ENCODE data around the gene TRPM4.
"Not testable (repeated sequence)": the region's sequence is repeated elsewhere in the genome, so short reads cannot be mapped to it uniquely, and the experiment has no call there.

TRPM4 gene

DNA sequence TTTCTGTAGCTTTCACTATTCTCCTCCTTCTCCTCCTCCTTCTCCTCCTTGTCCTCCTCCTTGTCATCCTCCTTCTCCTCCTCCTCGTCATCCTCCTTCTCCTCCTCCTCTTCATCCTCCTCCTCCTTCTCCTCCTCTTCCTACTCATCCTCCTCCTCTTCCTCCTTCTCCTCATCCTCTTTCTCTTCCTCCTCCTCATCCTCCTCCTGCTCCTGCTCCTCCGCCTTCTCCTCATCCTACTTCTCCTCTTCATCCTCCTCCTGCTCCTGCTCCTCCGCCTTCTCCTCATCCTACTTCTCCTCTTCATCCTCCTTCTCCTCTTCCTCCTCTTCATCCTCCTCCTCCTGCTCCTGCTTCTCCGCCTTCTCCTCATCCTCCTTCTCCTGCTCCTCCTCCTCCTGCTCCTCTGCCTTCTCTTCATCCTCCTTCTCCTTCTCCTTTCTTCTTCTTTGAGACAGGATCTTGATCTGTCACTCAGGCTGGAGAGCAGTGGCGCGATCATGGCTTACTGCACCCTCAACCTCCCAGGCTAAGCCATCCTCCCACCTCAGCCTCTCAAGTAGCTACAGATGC is 36.3 kb downstream of the TRPM4 start:
- no peak for DNase-seq

DNA sequence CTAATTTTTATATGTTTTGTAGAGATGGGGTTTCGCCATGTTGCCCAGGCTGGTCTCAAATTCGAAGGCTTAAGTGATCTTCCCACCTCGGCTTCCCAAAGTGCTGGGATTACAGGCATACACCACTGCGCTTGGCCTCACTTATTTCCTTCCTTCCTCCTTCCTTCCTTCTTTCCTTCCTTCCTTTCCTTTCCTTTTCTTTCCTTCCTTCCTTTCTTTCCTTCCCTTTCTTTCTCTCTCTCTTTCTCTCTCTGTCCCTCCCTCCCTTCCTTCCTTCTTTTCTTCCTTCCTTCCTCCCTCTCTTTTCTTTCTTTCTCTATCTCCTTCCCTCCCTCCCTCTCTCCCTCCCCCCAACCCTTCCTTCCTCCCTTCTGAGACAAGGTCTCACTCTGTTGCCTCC is 36.8 kb downstream of the TRPM4 start:
- DNase-seq, result no peak

DNA sequence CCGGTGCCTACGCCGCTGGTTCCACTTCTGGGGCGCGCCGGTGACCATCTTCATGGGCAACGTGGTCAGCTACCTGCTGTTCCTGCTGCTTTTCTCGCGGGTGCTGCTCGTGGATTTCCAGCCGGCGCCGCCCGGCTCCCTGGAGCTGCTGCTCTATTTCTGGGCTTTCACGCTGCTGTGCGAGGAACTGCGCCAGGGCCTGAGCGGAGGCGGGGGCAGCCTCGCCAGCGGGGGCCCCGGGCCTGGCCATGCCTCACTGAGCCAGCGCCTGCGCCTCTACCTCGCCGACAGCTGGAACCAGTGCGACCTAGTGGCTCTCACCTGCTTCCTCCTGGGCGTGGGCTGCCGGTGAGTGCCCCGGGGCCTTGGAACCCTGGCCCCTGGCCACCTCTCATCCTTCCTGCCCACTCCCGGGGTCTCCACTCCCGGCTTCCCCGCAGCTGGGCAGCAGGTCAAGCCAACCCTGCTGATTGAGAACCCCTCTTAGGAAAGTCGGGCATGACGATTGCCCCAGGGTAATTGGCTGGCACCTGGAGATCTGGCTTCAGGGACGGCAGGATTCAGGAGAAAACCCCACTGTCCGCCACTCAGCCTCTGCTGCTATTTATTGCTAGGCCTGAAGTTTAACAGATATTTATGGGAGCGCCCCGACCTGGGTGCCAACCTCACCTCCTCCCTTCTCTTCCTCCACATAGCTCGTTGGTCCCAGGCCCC is 39.1 kb downstream of the TRPM4 start:
- DNase-seq, result peak; percentile 82

GRCh38 chr19:49200238-49200862 is 42.8 kb downstream of the TRPM4 start:
- no peak for DNase-seq

- no peak for DNase-seq
These were observed 43.5 kb downstream of the TRPM4 start for GRCh38 chr19:49201042-49201441.

DNA sequence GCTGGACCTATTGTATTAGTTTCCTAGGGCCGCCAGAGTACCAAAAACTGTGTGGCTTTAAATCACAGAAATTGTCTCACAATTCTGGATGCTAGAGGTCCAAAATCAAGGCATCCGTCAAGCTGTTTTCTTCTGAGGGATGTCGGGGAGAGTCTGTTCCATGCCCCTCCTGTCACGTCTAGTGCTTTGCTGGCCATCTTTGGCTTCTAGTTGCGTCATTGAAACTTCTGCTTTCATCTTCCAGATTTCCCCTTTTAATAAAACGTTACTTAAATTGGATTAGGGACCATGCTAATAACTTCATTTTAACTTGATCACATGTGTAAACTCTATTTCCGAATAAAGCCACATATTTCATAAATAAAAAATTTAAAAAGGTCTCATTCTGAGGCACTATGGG is 47.5 kb downstream of the TRPM4 start:
- DNase-seq, result no peak

DNA sequence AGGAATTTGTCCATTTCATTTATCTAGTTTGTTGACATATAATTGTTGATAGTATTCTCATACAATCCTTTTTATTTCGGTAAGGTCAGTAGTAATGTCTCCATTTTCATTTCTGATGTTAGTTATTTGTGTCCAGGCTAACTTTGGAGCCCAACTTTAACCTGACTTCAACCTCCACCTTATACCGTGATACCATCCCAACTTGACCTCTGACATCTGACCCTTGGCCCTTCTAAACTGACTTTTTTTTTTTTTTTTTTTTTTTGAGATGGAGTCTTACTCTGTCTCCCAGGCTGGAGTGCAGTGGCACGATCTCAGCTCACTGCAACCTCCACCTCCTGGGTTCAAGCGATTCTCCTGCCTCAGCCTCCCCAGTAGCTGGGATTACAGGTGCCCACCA is 51.9 kb downstream of the TRPM4 start:
- not testable (repeated sequence) for DNase-seq

DNA sequence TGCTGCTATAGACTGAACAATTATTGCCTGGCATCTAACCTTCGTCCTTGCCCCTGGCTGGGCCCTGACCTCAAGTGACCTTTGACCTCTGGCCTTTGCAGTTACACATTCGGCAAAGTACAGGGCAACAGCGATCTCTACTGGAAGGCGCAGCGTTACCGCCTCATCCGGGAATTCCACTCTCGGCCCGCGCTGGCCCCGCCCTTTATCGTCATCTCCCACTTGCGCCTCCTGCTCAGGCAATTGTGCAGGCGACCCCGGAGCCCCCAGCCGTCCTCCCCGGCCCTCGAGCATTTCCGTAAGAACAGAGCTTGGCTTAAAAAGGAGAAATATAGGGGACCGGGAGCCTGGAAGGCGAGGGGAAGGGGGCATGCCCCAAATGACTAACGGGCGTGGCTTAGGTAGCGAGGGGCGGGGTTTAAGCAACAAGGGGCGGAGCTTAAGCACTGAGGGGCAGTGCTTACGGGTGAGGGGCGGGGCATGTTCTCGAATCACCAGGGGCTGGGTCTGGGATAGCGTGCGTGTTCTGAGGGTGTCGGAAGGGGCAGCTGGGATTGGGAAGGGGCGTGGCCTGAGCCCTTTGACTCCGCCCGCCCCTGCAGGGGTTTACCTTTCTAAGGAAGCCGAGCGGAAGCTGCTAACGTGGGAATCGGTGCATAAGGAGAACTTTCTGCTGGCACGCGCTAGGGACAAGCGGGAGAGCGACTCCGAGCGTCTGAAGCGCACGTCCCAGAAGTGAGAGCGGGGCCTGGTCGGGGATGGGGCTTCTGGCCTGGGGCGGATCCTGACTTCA is 52.7 kb downstream of the TRPM4 start:
- DNase-seq, result no peak

- no peak for DNase-seq
These were observed 53.4 kb downstream of the TRPM4 start for GRCh38 chr19:49210901-49211451.

DNA sequence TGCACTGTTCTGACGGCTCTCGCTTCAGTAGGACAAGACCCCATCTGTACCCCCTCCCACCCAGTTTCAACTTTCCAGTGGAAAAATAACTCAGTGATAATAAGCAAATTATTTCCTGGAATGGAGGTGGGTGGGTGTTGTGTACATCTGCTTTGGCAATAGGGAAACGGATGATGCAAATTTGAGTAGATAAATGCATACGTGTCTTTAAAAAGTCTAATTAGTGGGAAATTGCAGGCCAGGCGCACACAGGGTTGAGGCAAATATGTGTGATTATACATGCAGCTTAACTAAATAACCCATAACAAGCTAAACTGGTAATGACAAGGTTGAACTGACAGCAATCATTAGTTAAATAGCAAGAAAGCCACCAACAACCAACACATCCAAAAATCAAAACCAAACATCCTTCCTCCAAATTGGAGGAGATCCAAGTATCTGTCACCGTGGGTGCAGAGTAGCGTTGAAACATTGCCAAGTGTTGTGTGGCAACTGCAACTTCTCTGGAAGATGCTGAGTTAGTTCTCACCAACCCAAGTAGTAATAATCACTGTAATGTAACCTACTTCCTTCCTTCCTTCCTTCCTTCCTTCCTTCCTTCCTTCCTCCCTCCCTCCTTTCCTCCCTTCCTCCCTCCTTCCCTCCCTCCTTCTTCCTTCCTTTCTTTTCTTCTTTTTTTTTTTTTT is 54.6 kb downstream of the TRPM4 start:
- DNase-seq, result peak; percentile 75

DNA sequence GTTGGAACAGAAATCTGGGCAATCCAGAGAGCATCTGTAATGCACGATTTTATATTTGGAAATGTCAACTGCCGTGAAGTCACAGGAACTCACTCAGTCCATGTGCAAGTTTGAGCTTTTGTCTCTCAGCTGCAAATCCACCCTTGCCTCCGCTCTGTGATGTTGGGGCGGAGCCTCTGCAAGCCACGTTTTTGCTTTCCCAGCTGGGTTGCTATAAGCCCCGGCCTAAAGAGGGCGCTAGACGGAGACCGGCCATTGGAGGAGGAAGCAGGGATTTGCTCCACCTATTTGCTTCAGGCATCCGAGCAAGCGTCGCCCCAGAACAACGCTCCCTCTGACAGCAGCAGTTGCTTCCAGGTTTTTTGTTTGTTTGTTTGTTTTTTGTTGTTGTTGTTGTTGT is 56.2 kb downstream of the TRPM4 start:
- no peak for DNase-seq

- DNase-seq, result no peak
These were observed 57.1 kb downstream of the TRPM4 start for GRCh38 chr19:49214701-49215100.

DNA sequence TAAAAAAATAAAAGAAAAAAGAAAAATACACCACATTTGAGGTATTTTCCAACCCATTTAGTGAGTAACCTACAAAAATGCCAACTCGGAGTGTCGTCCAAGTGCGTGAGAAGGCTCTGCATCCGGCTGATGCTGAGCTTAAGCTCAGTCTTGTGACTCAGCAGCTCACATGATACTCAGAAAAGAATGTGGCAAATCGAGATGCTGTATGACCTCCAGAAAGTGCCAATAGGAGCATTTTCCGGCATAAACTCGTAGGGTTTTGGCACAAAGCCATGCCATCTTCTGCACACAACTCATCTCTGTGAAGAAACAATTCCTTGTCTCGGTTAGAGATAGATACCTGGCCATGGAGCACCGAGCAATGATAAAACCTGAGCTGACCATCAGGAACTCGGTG is 58.5 kb downstream of the TRPM4 start:
- DNase-seq, result no peak

DNA sequence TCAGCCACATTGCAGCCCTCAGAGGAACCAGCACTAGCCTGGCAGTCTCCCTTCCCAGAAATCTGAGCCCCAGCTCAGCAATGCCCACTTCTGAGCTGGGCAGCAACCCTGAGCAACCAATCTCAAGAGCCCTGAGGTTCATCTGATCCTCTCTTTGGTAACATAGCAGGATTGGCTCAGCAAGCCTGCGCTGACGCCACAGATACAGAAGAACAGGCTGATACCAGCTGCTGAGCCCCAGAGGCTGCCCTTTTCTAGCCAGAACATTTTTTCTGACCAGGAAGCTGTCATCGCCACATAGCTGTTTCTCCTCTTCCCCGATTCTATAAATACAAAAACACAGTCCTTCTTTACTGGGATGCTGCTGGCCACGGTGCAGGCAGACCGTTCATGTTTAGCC is 59.8 kb downstream of the TRPM4 start:
- DNase-seq, result no peak

DNA sequence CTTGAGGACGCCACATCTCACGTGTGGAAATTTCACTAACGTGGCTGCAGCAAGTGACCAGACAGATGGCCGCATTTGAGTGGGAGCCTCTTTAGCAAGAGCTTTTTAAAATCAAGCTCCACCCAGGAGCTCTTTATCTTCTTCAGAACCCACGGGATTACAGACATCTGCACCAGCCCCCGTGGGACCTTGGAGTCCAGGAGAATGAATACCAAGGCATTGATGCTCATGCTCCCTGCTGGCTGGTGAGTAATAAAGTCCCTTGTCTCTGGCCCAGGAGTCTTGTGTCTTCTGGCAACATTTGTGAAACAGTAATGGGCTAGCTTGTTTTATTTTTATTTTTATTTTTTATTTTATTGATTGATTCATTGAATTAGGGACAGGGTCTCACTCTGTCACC is 64.4 kb downstream of the TRPM4 start:
- DNase-seq, result no peak

- DNase-seq, result no peak
These were observed 64.9 kb downstream of the TRPM4 start for GRCh38 chr19:49222528-49222927.

DNA sequence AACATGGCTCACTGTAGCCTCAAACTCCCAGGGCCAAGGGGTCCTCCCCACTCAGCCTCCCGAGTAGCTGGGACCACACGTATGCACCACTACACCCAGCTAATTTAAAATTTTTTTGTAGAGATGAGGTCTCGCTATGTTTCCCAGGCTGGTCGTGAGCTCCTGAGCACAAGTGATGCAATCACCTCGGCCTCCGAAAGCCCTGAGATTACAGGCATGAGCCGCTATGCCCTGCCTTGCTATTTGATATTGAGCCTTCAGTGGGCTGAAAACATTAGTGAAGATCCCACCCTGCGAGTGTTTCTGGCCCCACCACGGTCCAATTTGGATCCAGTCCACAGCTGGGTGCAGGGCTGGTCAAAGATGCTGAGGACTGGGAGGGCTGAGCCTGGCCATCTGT is 65.9 kb downstream of the TRPM4 start:
- no peak for DNase-seq

DNA sequence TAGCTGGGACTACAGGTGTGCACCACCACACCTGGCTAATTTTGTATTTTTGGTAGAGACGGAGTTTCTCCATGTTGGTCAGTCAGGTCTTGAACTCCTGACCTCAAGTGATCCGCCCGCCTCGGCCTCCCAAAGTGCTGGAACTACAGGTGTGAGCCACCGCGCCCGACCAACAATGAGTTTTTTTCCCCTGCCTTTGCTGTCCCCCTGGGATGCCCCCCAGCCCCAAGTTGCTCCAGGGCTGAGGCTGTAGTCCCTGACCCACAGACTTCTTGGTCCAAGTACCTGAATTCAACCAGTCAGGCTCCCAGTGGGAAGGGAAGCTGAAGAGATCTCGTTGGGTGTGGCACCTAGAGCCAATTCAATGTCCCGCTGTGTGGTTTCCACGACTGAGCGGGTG is 66.8 kb downstream of the TRPM4 start:
- DNase-seq, result not testable (repeated sequence)

DNA sequence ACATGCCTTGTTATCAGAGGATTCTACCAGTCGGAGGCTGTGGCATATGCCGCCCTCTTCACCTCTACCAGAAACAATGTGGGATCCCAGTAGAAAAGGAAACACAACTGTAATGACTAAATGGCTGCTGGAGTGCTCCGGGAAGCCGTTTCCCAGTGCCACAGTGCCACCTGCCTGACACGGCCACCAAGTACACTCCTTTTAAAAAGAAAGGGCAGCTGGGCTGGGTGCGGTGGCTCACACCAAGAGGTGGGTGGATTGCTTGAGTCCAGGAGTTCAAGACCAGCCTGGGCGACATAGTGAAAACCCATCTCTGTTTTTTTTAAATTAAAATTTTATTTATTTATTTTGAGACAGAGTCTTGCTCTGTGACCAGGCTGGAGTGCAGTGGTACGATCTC is 67.3 kb downstream of the TRPM4 start:
- DNase-seq, result peak; percentile 67

DNA sequence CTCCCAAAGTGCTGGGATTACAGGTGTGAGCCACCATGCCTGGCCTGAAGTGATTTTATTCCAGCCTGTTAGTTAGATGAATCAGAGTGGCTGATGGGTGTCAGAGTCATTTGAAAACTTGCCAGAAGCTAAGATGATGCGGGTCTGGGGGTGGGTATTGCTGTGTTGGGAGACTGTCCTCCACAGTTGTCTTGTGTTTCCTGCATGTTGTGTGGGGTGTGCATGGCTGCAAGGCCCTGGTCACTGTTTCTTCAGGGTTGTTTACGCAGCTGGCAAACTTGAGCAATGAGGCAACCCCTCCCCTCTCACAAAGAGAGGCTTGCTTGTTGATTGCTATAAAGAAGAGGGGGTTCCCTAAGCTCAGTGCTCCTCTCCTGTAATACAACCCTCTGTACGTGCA is 71.8 kb downstream of the TRPM4 start:
- DNase-seq, result no peak

DNA sequence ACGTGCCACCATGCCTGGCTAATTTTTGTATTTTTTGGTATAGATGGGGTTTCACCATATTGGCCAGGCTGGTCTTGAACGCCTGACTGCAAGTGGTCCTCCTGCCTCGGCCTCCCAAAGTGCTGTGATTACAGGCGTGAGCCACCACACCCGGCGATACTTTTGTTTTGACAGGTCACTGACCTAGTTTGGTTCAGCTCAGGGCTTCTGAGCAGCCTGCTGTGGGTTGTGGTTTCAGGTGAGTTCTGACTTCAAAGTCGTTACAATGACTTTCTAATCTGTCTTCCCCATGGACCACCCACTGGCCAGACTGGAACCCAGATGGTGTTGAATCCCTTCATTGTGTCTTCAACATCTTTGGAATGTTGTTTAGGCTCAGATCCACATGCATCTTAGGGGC is 73.8 kb downstream of the TRPM4 start:
- no peak for DNase-seq

- DNase-seq, result no peak
These were observed 74.2 kb downstream of the TRPM4 start for GRCh38 chr19:49231804-49232203.

- DNase-seq, result no peak
These were observed 75.6 kb downstream of the TRPM4 start for GRCh38 chr19:49233163-49233562.
